Measurements from ENCODE around the gene KANSL1.

GRCh38 chr17:46044286-46044928 lies 148.8 kb downstream of the KANSL1 start:
- TF ChIP-seq FOXP2 (optimal IDR thresholded peaks at IDR 0.05; ENCODE audit: borderline replicate concordance, extremely low read depth, extremely low read length, insufficient read depth), result no peak
- TF ChIP-seq TAF1 (IDR thresholded peaks at IDR 0.05; ENCODE audit: borderline replicate concordance, insufficient read depth, low read length), result no peak
- no peak for TF ChIP-seq POLR2AphosphoS5 (IDR thresholded peaks at IDR 0.05; ENCODE audit: low read depth, low read length)
